ENCODE measurements around the gene SORL1.
A peak's percentile ranks its signal among the peaks of the same experiment; 100 is the strongest.

Gene SORL1

GRCh38 chr11:121556937-121557336 is 104.8 kb downstream of the SORL1 start:
- DNase-seq (ENCODE audit: insufficient read length, low spot score), result no peak
- no peak for FAIRE-seq

DNA sequence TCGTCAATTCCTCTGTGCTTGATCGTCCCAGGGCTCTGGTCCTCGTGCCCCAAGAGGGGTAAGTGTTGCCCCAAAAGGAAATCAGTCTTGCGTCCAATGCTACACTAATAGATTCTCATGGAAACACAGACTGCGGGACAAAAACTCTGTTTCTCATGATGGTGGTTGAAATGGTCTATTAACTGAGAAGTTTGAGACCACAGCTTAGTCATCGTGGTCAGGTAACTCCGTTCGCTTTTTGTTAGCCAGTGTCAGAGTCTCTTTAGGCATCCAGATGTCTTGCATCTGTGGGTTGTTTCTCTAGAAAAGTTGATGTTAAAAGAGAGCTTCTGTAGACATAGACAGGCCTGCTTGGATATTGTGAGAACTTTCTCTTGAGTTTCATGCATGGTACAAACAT is 105.2 kb downstream of the SORL1 start:
- FAIRE-seq (peak; percentile 95), DNase-seq (ENCODE audit: insufficient read length, low spot score) (no peak)

DNA sequence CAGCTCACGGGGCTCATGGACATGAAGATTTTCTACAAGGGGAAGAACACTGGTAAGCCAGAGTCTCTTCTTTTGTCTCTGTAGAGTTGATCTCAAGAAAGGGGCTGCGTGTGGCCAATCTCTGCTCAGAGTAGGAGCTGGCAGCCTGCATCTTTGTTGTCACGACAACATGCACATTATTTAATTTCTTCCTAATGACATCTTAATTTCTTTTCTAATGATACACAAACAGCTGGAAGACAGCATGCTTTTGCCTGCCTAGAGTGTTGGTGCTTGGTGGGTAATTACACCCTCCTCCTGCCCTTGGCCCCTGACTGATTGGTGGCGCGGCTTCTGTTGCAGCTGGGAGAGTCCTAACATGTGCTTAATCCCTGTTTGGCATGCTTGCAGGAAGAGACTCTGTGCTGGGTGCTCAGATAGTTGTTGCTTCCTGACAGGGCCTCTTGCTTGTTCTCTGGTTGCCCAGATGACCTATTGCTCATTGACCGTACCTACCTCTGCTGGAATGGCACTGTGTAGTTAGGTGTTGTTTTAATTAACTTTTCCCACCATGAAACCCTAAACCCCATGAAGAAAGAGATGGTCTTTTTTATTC is 107.6 kb downstream of the SORL1 start:
- DNase-seq (ENCODE audit: insufficient read length, low spot score), result no peak
- no peak for FAIRE-seq

DNA sequence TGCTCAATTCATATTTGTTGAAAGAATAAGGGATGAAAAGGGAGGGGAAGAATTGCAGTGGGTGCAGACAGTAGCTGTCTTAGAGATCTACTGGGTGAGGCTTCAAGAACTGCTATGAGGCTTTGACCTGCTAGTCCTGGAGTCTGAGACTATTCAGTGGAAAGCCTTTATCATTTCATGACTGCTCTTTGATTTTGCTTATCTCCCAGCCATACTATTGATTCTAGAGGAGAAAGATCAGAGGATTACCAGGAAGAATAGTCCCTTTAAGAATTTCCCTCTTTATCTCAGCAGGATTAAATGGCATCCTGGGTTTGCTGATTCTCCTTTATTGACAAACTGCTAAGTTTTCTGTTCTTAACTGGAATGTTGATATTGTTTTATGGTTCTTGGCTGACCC is 108.1 kb downstream of the SORL1 start:
- FAIRE-seq, result no peak
- DNase-seq (ENCODE audit: insufficient read length, low spot score), result no peak

- DNase-seq (ENCODE audit: insufficient read length, low spot score) (no peak), FAIRE-seq (no peak)
These were observed 109.1 kb downstream of the SORL1 start for GRCh38 chr11:121561240-121561639.

GRCh38 chr11:121561716-121562115 is 109.6 kb downstream of the SORL1 start:
- no peak for FAIRE-seq
- no peak for DNase-seq (ENCODE audit: insufficient read length, low spot score)

DNA sequence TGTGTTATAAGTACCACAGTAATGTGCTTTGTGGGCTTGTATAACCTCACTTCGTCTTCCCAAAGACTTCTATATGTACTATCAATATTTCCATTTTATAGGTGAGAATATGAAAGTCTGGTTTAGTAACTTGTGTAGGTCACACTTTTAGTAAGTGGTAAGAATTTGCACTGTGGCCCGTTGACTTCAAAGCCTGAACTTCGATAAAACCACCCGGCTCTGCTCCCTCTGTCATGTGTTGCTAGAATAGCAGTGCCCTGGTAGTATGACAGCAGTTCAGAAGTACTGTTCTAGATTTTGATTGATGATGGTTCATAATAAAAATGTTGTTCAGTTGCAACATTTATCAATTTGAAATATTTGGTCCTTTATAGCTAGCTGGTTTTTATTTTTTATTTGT is 110.9 kb downstream of the SORL1 start:
- FAIRE-seq (peak; percentile 11), DNase-seq (ENCODE audit: insufficient read length, low spot score) (no peak)

DNA sequence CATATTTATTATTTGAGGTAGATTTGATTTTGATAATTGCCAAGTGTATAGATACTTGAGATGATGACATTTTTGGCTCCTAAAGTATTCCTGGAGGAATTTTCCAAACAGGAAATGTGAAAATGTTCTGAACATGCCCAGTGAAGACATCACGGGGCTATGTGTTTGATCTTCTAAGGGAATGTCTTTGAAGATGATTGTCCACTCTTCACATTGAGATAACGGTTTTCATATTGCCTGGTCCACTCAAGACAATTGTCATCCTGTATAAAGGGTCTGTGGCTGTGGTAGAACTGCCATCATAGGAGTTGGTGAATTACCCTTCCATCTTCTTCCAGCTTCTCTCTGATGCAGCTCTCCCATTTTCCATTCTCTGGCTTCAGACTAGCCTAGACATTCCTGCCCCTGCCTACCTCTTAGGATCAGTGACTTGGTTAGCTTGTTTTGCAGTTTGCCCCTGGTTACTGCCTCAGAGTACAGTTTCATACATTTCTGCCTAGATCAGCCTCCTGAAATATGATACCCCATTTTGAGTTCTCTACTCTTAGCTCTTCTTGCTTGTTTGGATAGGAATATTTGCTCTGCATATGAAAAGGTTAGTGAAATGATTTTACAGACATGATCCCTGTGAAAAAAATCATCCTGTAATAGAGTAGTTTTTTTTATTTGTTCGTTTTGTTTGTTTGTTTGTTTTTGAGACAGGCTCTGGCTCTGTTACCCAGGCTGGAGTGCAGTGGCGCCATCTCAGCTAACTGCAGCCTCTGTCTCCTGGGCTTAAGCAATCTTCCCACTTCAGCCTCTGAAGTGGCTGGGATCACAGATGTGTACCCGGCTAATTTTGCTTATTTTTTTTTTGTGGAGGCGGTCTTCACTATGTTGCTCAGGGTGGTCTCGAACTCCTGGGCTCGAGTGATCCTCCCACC is 112.0 kb downstream of the SORL1 start:
- no peak for FAIRE-seq
- DNase-seq (ENCODE audit: insufficient read length, low spot score), result no peak

- DNase-seq (ENCODE audit: insufficient read length, low spot score) (no peak), FAIRE-seq (peak; percentile 55)
These were observed 113.0 kb downstream of the SORL1 start for GRCh38 chr11:121564948-121565684.

DNA sequence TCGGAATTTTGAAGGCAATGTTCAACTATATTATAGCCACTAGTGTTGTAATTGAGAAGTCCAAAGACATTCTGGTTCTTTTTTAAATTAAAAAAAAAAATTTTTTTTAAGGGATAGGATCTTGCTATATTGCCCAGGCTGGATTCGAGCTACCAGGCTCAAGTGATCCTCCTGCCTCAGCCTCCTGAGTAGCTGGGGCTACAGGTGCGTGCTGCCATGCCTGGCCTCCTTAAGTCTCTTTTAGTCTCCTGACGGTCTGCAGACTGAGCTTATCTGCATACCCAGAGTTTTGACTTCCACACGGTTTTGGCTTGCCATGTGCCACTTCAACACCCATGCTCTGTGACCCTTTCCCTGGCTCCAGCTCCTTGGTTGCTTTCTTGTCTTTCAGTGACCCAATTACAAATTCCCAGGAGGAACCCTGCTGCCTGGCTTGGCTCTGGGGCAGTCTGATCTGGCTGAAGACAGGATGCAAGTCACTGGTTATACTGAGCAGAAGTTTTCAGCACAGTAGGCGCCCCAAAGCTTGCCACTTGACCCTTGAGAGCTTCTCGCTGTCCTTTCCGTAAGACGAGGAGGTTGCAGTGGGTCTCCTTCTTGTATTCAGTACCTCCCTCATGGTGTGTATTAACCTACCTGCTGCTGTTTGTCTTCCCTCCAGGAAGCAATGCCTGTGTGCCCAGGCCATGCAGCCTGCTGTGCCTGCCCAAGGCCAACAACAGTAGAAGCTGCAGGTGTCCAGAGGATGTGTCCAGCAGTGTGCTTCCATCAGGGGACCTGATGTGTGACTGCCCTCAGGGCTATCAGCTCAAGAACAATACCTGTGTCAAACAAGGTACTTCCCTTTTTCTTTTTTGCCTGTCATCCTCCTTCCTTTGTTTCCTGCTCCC is 114.4 kb downstream of the SORL1 start:
- DNase-seq (ENCODE audit: insufficient read length, low spot score) (no peak), FAIRE-seq (no peak)

GRCh38 chr11:121567995-121568394 is 115.9 kb downstream of the SORL1 start:
- FAIRE-seq, result no peak

DNA sequence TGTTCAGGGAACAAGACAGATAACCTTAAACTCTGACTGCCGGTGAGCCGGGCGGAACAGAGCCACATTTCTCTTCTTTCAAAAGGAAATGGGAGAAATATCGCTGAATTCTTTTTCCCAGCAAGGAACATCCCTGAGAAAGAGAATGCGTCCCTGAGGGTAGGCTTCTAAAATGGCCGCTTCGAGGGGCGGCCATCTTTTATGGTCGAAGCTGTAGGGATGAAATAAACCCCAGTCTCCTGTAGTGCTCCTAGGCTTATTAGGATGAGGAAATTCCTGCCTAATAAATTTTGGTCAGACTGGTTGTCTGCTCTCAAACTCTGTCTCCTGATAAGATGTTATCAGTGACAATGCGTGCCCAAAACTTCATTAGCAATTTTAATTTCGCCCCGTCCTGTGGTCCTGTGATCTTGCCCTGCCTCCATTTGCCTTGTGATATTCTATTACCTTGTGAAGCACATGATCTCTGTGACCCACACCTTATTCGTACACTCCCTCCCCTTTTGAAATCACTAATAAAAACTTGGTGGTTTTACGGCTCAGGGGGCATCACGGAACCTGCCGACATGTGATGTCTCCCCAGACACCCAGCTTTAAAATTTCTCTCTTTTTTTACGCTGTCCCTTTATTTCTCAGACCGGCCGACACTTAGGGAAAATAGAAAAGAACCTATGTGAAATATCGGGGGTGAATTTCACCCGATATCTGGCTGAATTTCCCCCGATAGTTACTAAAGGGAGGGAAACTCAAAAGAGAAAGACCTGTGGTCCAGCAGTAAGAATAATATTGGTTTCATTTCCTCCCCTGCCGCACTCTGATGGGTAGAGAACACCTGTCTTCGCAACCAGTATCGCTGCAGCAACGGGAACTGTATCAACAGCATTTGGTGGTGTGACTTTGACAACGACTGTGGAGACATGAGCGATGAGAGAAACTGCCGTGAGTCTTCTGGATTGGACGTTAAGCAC is 117.5 kb downstream of the SORL1 start:
- FAIRE-seq (peak; percentile 98), DNase-seq (ENCODE audit: insufficient read length, low spot score) (peak; percentile 45)

More at GRCh38 chr11:121567995-121568394, 115.9 kb downstream of the SORL1 start:
- no peak for DNase-seq (ENCODE audit: insufficient read length, low spot score)

GRCh38 chr11:121570453-121570852 is 118.3 kb downstream of the SORL1 start:
- FAIRE-seq (peak; percentile 76), DNase-seq (ENCODE audit: insufficient read length, low spot score) (no peak)

- DNase-seq (ENCODE audit: insufficient read length, low spot score) (no peak), FAIRE-seq (no peak)
These were observed 119.4 kb downstream of the SORL1 start for GRCh38 chr11:121571506-121571905.

DNA sequence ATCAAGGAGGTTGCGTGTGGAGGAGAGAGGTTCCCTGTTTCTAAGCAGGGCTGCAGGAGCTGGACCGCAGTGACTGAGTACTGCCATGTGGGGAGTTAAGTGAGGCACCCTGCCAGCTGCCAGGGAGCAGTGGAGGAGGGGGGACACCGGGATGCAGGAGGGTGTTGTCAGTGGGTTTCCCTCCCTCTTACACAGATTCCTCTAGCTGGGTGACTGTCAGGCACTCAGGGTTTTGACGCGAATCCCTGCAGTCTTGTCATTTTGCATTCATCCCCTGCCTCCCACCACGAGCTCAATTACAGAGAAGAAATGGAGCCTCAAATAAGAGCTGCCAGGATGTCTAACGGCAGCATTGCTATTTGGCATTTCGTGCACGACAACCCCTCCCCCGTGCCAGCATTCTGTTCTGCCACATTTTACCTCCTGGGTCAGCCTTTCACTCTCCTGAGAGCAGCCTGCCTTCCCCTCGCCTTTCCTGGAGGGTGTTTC is 120.5 kb downstream of the SORL1 start:
- FAIRE-seq, result no peak
- DNase-seq (ENCODE audit: insufficient read length, low spot score), result no peak

- FAIRE-seq (peak; percentile 47), DNase-seq (ENCODE audit: insufficient read length, low spot score) (no peak)
These were observed 122.7 kb downstream of the SORL1 start for GRCh38 chr11:121574801-121575200.

DNA sequence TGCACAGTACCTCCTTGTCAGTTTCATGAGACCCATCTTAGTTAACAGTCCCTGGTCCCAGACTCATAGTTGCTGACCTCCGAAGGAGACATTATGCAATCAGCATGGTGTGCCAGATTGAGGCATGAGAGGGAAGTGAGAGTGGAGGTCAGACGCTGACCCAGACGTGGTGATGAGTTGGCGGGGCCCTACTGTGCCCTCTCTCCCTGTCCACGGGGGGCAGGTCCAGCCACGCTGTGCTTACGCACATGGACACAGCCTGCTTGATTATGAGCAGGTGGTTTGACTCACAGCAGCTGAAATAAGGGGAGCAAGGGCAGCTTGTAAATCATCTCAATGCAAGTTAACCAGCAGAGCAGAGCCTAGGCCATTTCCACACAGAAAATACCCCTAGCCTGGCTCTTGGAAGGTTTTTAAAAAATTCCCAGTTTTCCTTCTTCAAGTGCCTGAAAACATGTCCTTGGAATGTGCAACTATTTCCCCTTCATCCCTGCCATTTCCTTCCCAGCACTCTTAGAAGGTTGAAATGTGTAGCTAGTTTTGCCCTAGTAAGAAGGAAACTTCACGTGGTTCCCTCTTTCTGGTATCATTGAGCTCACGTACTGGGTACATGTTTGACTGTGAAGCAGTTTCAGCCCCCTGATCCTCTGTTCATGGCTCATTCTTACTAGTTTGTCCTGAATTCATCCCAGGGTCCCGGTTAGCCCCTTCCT is 123.3 kb downstream of the SORL1 start:
- DNase-seq (ENCODE audit: insufficient read length, low spot score) (no peak), FAIRE-seq (peak; percentile 97)

DNA sequence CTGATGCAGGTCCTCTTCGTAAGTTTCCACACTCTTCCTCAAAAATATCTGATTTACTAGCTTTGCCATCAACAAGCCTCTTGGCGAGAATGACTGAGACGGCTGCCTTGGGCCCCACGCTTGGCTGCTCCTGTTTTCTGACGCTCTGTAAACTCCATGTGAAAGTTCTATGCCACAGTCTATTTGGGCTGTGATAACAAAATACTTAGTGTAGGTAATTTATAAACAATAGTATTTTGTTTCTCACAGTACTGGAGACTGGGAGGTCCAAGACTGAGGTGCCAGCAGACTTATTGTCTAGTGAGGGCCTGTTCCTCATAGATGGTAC is 123.8 kb downstream of the SORL1 start:
- FAIRE-seq, result peak; percentile 23
- DNase-seq (ENCODE audit: insufficient read length, low spot score), result no peak

DNA sequence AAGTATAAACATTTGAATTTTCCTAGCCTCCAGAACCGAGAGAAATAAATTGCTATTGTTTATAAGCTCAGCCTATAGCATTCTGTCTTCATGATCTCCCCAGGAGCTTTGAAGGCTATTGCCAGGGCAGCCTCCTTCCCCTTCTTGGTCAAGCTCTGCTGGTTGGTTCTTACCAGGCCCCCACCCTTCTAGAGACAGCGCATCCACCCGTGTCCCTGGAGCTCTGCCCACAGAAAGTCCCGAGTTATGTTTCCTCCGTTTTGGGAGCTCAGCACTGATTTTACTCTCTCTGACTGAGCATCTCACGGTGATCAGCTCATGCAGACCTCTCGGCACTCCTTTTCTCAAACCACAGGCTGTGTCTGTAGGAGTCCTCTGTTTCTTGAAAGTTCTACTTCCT is 124.4 kb downstream of the SORL1 start:
- DNase-seq (ENCODE audit: insufficient read length, low spot score) (no peak), FAIRE-seq (no peak)

All from GM19239 (cell line).